Gastrocnemius medialis (tissue), 4 donors: ENCODE data around the gene SESN2.

ENCODE experiments used
- CTCF ChIP-seq, 5 experiments: fragments of 450-650 bp in 3 of 5; fragments of 200-600 bp in 2 of 5; sonication (generic) in 2 of 5; IDR thresholded peaks in 4 of 5; conservative IDR thresholded peaks in 1 of 5; 1 replicate in 4 of 5; 2 replicates in 1 of 5; pipeline ENCODE4 v1.5.1; 2016 to 2019; ENCODE audit warnings: antibody characterized with exemption in 5 of 5, mild to moderate bottlenecking in 3 of 5, moderate library complexity in 3 of 5
- POLR2A ChIP-seq, 2 donors: fragments of 450-650 bp; IDR thresholded peaks; one replicate each; pipeline ENCODE4 v1.6.1; 2017; ENCODE audit warnings: antibody characterized with exemption in 2 of 2, mild to moderate bottlenecking in 2 of 2, moderate library complexity in 2 of 2

GRCh38 chr1:28267633-28268032, 8.3 kb downstream of the SESN2 start:
- TF ChIP-seq CTCF (IDR thresholded peaks at IDR 0.05 in 4 of 5, conservative IDR thresholded peaks at IDR 0.05 in 1 of 5) (no peak), POLR2A (IDR thresholded peaks at IDR 0.05) (no peak)
